ENCODE results near the gene NAB2.

GRCh38 chr12:57119294-57120085 is 30.6 kb downstream of the NAB2 start:
- TF ChIP-seq CTCF (IDR thresholded peaks at IDR 0.05; ENCODE audit: extremely low read depth in 1 of 2, insufficient read depth in 1 of 2, low read depth in 1 of 2, low read length in 2 of 2) = no peak
- no peak for TF ChIP-seq POLR2A (IDR thresholded peaks at IDR 0.05; ENCODE audit: low read depth, low read length)
- no peak for TF ChIP-seq MAX (IDR thresholded peaks at IDR 0.05; ENCODE audit: insufficient read depth, insufficient read length)
- no peak for TF ChIP-seq EZH2 (IDR thresholded peaks at IDR 0.05; ENCODE audit: borderline replicate concordance, low read depth, low read length, severe bottlenecking)
- TF ChIP-seq JUN (IDR thresholded peaks at IDR 0.05; ENCODE audit: borderline replicate concordance, insufficient read depth, insufficient read length, low read depth) = no peak

Data from endothelial cell of umbilical vein (primary cell).